K562 (cell line): Measurements from ENCODE around the gene IGF1R.

Experiments used
- SP1 ChIP-seq: sonication (generic); formaldehyde crosslinking; IDR thresholded peaks from 2 replicates; pipeline ENCODE4 v1.8.1; 2022; ENCODE audit warnings: mild to moderate bottlenecking, missing genetic modification reagents
- TF ChIP-seq, protein P1 (sequence below), 3 experiments: IDR thresholded peaks in 2 of 3; conservative IDR thresholded peaks in 1 of 3; 2 replicates each; pipeline ENCODE4 v1.5.1; 2011 to 2012; ENCODE audit warnings: low read length in 3 of 3, mild to moderate bottlenecking in 3 of 3, control low read depth in 2 of 3, improper control_type of control experiment in 1 of 3, inconsistent platforms in 1 of 3, low read depth in 1 of 3, mixed read lengths in 1 of 3, moderate library complexity in 1 of 3; ENCODE audit not compliant: insufficient read depth in 2 of 3
- TF ChIP-seq, protein P2 (sequence below): sonication (generic); formaldehyde crosslinking; IDR thresholded peaks from 2 replicates; pipeline ENCODE4 v1.8.0; 2023; ENCODE audit warnings: mild to moderate bottlenecking, missing genetic modification reagents
- TF ChIP-seq, protein P3 (sequence below): IDR thresholded peaks from 2 replicates; pipeline ENCODE4 v1.6.1; 2011; ENCODE audit not compliant: insufficient read length; ENCODE audit errors: extremely low read depth

DNA sequence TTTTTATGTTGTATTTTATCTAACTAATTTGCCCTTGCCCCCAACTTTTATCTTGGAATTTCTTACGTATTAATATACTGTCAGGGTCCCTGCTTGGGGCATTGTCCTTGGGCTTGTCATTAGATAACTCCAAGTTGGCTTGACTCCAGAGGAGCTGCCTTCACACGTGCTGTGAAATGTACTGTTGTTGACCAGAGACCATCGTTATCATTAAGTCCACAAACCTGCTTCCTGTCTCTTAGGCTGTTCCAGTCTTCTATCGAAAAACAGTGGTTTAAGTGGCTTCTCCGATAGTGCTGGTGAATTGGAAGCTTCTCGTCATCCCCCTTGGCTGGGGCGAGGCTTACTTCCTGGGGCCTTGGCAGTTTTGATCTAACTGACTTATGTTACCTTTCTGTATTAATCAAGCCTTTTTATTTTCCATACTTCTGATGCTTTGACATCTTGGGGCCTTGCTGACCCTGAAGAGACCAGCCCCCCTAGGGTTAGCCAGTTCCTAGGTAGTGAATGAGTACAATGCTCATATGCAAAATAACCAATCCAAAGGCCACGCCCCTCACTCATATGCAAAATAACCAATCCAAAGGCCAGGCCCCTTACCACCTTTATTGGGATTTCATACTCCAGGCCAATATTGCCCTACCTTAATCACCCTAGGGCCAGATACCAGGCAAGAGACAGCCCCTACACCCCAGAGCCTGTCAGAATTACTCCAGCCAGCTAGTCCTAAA lies 164.5 kb downstream of the IGF1R start:
- TF ChIP-seq, protein P1, sequence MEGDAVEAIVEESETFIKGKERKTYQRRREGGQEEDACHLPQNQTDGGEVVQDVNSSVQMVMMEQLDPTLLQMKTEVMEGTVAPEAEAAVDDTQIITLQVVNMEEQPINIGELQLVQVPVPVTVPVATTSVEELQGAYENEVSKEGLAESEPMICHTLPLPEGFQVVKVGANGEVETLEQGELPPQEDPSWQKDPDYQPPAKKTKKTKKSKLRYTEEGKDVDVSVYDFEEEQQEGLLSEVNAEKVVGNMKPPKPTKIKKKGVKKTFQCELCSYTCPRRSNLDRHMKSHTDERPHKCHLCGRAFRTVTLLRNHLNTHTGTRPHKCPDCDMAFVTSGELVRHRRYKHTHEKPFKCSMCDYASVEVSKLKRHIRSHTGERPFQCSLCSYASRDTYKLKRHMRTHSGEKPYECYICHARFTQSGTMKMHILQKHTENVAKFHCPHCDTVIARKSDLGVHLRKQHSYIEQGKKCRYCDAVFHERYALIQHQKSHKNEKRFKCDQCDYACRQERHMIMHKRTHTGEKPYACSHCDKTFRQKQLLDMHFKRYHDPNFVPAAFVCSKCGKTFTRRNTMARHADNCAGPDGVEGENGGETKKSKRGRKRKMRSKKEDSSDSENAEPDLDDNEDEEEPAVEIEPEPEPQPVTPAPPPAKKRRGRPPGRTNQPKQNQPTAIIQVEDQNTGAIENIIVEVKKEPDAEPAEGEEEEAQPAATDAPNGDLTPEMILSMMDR (IDR thresholded peaks at IDR 0.05 in 2 of 3, conservative IDR thresholded peaks at IDR 0.05 in 1 of 3; ENCODE audit: insufficient read depth in 2 of 3, low read depth in 1 of 3, low read length in 3 of 3) = no peak
- TF ChIP-seq, protein P2, sequence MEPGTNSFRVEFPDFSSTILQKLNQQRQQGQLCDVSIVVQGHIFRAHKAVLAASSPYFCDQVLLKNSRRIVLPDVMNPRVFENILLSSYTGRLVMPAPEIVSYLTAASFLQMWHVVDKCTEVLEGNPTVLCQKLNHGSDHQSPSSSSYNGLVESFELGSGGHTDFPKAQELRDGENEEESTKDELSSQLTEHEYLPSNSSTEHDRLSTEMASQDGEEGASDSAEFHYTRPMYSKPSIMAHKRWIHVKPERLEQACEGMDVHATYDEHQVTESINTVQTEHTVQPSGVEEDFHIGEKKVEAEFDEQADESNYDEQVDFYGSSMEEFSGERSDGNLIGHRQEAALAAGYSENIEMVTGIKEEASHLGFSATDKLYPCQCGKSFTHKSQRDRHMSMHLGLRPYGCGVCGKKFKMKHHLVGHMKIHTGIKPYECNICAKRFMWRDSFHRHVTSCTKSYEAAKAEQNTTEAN (CRISPR knock-in tag) = no peak
- no peak for TF ChIP-seq SP1 (CRISPR knock-in tag)
- TF ChIP-seq, protein P3, sequence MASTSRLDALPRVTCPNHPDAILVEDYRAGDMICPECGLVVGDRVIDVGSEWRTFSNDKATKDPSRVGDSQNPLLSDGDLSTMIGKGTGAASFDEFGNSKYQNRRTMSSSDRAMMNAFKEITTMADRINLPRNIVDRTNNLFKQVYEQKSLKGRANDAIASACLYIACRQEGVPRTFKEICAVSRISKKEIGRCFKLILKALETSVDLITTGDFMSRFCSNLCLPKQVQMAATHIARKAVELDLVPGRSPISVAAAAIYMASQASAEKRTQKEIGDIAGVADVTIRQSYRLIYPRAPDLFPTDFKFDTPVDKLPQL = no peak
